Pancreas (tissue), 10 donors: ENCODE results near the gene POU5F1. TPM values are rescaled to one million over a fixed set of nuclear protein-coding genes. Genes with fewer than 3 reads are reported as not detected.

Experiments
- ATAC-seq, 4 donors: fragments of 200-7000 bp; cut with Tn5 transposase; one replicate each; pipeline versions ENCODE4 v1.8.0 to v1.9.1; 2020; ENCODE audit warnings: mild to moderate bottlenecking in 4 of 4, moderate library complexity in 4 of 4
- DNase-seq, 6 donors: peaks; one replicate each; pipeline ENCODE4 v3.0.0-alpha.2; 2020
- FAIRE-seq: peaks from 2 replicates; lab custom pipeline; 2012; peaks lifted over from hg19 to GRCh38; lab: Jason Lieb, UNC
- H3K27ac ChIP-seq, 4 donors: fragments of 200-600 bp; sonication (generic); 1 replicate in 3 of 4; 2 replicates in 1 of 4; pipeline versions ENCODE4 v1.5.0 to v1.8.0; 2020
- H3K27me3 ChIP-seq, 4 donors: fragments of 200-600 bp; one replicate each; pipeline ENCODE4 v1.8.0; 2021
- H3K36me3 ChIP-seq, 3 donors: fragments of 200-600 bp; sonication (generic) in 1 of 3; one replicate each; pipeline versions ENCODE4 v1.5.0 to v1.8.0; 2020 to 2021
- H3K4me1 ChIP-seq, 3 donors: fragments of 200-600 bp; one replicate each; pipeline ENCODE4 v1.8.0; 2021
- H3K4me3 ChIP-seq, 4 donors: fragments of 200-600 bp; sonication (generic) in 2 of 4; one replicate each; pipeline versions ENCODE4 v1.5.0 to v1.8.0; 2020 to 2021
- H3K9me3 ChIP-seq, 4 donors: fragments of 200-600 bp; one replicate each; pipeline ENCODE4 v1.8.0; 2021
- CTCF ChIP-seq, 4 donors: fragments of 200-600 bp; sonication (generic) in 3 of 4; IDR thresholded peaks; one replicate each; pipeline versions ENCODE4 v1.5.0 to v1.8.0; 2021; ENCODE audit warnings: antibody characterized with exemption in 4 of 4
- WGBS, 2 donors: extraction: QIAGEN DNeasy Blood & Tissue Kit; methylation state at CpG; one replicate each; pipeline ENCODE4 v1.1.7; 2013; 5-methylcytosine and 5-hydroxymethylcytosine counted together
- intact Hi-C, 3 donors: fragments of 100-400 bp; cut with DNase I; formaldehyde crosslinking; loops; one replicate each; pipeline versions ENCODE4 v1.11.1 to v1.14.2; 2022
- polyA plus RNA-seq, 2 donors: library from polyadenylated mRNA; stranded (reverse); fragments of 200-250 nt; gene quantifications; one replicate each; pipeline ENCODE4 v1.2.3, GENCODE V29; 2013
- total RNA-seq, 6 donors: library from RNA; stranded (reverse); fragmentation: NEBNext Ultra II Directional in 4 of 6; extraction: Animal tissue kit (Norgen Biotek cat#: 25700) in 4 of 6; gene quantifications; one replicate each; pipeline versions ENCODE4 v1.2.1 to v1.2.4, GENCODE V29; 2021 to 2023
- donor health status: healthy with polysubstance abuse.
- donor health status: DM: no; HTN: no; CAD: no; lungs with moderate emphysema.
- donor health status: DM: no; HTN: no; CAD: no.
- donor health status: control.
- donor health status: control.
- donor health status: Bipolar disorder and iron deficiency.
- donor health status: DM: yes; HTN: yes; CAD: no.
- donor health status: DM: no; HTN: no; CAD: no.
- donor health status: DM: no; HTN: no; CAD: no.
- donor health status: DM: yes; HTN: yes; CAD: no.

The POU5F1 gene
- total and polyA plus RNA-seq, 8 donors = 1.1 to 32.1 (median 4.3) TPM

DNA sequence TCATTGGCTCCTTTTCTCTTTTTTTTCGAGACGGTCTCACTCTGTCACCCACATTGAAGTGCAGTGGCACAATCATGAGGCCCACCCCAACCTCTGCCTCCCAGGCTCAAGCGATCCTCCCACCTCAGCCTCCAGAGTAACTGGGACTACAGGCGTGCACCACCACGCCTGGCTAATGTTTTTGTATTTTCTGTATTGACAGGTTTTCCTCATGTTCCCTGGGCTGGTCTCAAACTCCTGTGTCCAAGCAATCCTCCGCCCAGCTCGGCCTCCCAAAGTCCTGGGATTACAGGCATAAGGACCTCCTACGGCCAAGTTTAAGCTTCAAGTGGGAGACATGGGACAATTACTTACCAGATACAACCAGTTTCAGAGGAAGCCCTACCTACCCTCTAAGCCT, 9.4 kb upstream of the POU5F1 start:
- 95 to 98% methylated on average over 8 of the region's 8 CpGs for WGBS, 2 donors
- no peaks in the 10 kb centered on the region for H3K27me3 ChIP-seq
- no peak for FAIRE-seq
- peak in 1 of 6 donors; percentile 10 for DNase-seq
- intact Hi-C loops = no loop called here
- peaks cover 0 to 6% (median 0%) of the 10 kb centered on the region in 3 donors for H3K36me3 ChIP-seq
- H3K4me3 ChIP-seq = no peak overlapping the region
- H3K27ac ChIP-seq = no peak overlapping the region
- no peak for TF ChIP-seq CTCF (IDR thresholded peaks at IDR 0.05)
- ATAC-seq = no peak
- H3K4me1 ChIP-seq = peaks cover 0 to 34% (median 19%) of the 10 kb centered on the region in 3 donors
- H3K9me3 ChIP-seq = no peaks in the 10 kb centered on the region

- intact Hi-C loops = no loop called here
- no peak overlapping the region for H3K4me3 ChIP-seq
- TF ChIP-seq CTCF (IDR thresholded peaks at IDR 0.05) = no peak
- peaks cover 0 to 35% (median 19%) of the 10 kb centered on the region in 3 donors for H3K4me1 ChIP-seq
- no peak for FAIRE-seq
- H3K27me3 ChIP-seq = no peaks in the 10 kb centered on the region
- peak in 1 of 6 donors; percentile 2 for DNase-seq
- H3K36me3 ChIP-seq = peaks cover 0 to 6% (median 0%) of the 10 kb centered on the region in 3 donors
- 73 to 84% methylated on average over 4 of the region's 4 CpGs for WGBS, 2 donors
- ATAC-seq = no peak
- H3K9me3 ChIP-seq = no peaks in the 10 kb centered on the region
- H3K27ac ChIP-seq = no peak overlapping the region
Observed at GRCh38 chr6:31179042-31179386, 8.5 kb upstream of the POU5F1 start.

- no peak overlapping the region for H3K4me3 ChIP-seq
- FAIRE-seq = no peak
- ATAC-seq = peak in 2 of 4 donors; percentile 24 to 33
Observed at GRCh38 chr6:31178143-31179041, 7.9 kb upstream of the POU5F1 start.

GRCh38 chr6:31175971-31176370, 5.5 kb upstream of the POU5F1 start:
- TF ChIP-seq CTCF (IDR thresholded peaks at IDR 0.05) = no peak
- intact Hi-C loops = no loop called here
- H3K27ac ChIP-seq = no peak overlapping the region
- no peaks in the 10 kb centered on the region for H3K9me3 ChIP-seq
- no peaks in the 10 kb centered on the region for H3K27me3 ChIP-seq
- 55 to 65% methylated on average over 3 of the region's 3 CpGs for WGBS, 2 donors
- ATAC-seq (peak in 1 of 4 donors; percentile 11), DNase-seq (peak in 1 of 6 donors; percentile 21), FAIRE-seq (no peak)
- H3K4me3 ChIP-seq = no peak overlapping the region
- H3K36me3 ChIP-seq = peaks cover 0 to 6% (median 0%) of the 10 kb centered on the region in 3 donors
- peaks cover 0 to 23% (median 19%) of the 10 kb centered on the region in 3 donors for H3K4me1 ChIP-seq

More at GRCh38 chr6:31178143-31179041, 7.9 kb upstream of the POU5F1 start:
- Histone ChIP-seq H3K9me3 (no peaks in the 10 kb centered on the region), H3K27ac (no peak overlapping the region), H3K27me3 (no peaks in the 10 kb centered on the region), H3K36me3 (peaks cover 0 to 6% (median 0%) of the 10 kb centered on the region in 3 donors), H3K4me1 (peaks cover 0 to 30% (median 19%) of the 10 kb centered on the region in 3 donors)
- WGBS, 2 donors = 56 to 71% methylated on average over 8 of the region's 8 CpGs
- peak in 1 of 6 donors; percentile 2 for DNase-seq
- TF ChIP-seq CTCF (IDR thresholded peaks at IDR 0.05) = no peak
- intact Hi-C loops = no loop called here
